Measurements from ENCODE around the gene MYZAP.

Gene MYZAP

GRCh38 chr15:57591822-57592367 lies at the start of gene MYZAP:
MYZAP (plus strand) TSS chr15:57591904; CDS start chr15:57592035, 131 bp downstream.
- DNase-seq (ENCODE audit: low read depth), result no peak

GRCh38 chr15:57542505-57542817 lies 49.2 kb upstream of the MYZAP start:
- no peak for DNase-seq (ENCODE audit: low read depth)

- no peak for DNase-seq (ENCODE audit: low read depth)
These were observed 46.7 kb upstream of the MYZAP start for GRCh38 chr15:57544848-57545480.

GRCh38 chr15:57545995-57546394 lies 45.7 kb upstream of the MYZAP start:
- DNase-seq (ENCODE audit: low read depth), result no peak

GRCh38 chr15:57547243-57547755 lies 44.4 kb upstream of the MYZAP start:
- no peak for DNase-seq (ENCODE audit: low read depth)

GRCh38 chr15:57548351-57548750 lies 43.4 kb upstream of the MYZAP start:
- no peak for DNase-seq (ENCODE audit: low read depth)

GRCh38 chr15:57548835-57549234 lies 42.9 kb upstream of the MYZAP start:
- no peak for DNase-seq (ENCODE audit: low read depth)

- DNase-seq (ENCODE audit: low read depth), result no peak
These were observed 41.8 kb upstream of the MYZAP start for GRCh38 chr15:57549935-57550334.

GRCh38 chr15:57550640-57551039 lies 41.1 kb upstream of the MYZAP start:
- DNase-seq (ENCODE audit: low read depth), result no peak

GRCh38 chr15:57551715-57552677 lies 39.7 kb upstream of the MYZAP start:
- DNase-seq (ENCODE audit: low read depth), result no peak

GRCh38 chr15:57552678-57553334 lies 38.9 kb upstream of the MYZAP start:
- DNase-seq (ENCODE audit: low read depth), result no peak

- no peak for DNase-seq (ENCODE audit: low read depth)
These were observed 38.2 kb upstream of the MYZAP start for GRCh38 chr15:57553526-57553925.

- no peak for DNase-seq (ENCODE audit: low read depth)
These were observed 37.5 kb upstream of the MYZAP start for GRCh38 chr15:57554063-57554811.

- DNase-seq (ENCODE audit: low read depth), result no peak
These were observed 36.9 kb upstream of the MYZAP start for GRCh38 chr15:57554812-57555179.

GRCh38 chr15:57555270-57555669 lies 36.4 kb upstream of the MYZAP start:
- DNase-seq (ENCODE audit: low read depth), result no peak

GRCh38 chr15:57556040-57556439 lies 35.7 kb upstream of the MYZAP start:
- DNase-seq (ENCODE audit: low read depth), result no peak

GRCh38 chr15:57557267-57557666 lies 34.4 kb upstream of the MYZAP start:
- no peak for DNase-seq (ENCODE audit: low read depth)

- no peak for DNase-seq (ENCODE audit: low read depth)
These were observed 33.9 kb upstream of the MYZAP start for GRCh38 chr15:57557810-57558209.

GRCh38 chr15:57559875-57560274 lies 31.8 kb upstream of the MYZAP start:
- no peak for DNase-seq (ENCODE audit: low read depth)

GRCh38 chr15:57561041-57561711 lies 30.5 kb upstream of the MYZAP start:
- DNase-seq (ENCODE audit: low read depth), result peak; percentile 37

GRCh38 chr15:57562196-57562769 lies 29.4 kb upstream of the MYZAP start:
- DNase-seq (ENCODE audit: low read depth), result no peak
